SJCRH30 (cell line): Measurements from ENCODE around the gene IL31. TPM values are rescaled to one million over a fixed set of nuclear protein-coding genes. Genes with fewer than 3 reads are reported as not detected.

ENCODE experiments used
- DNase-seq, 2 experiments: peaks; one replicate each; pipeline ENCODE4 v3.0.0-alpha.2; 2015 to 2020
- H3K27ac ChIP-seq: fragments of 250-450 bp; sonication (Bioruptor Pico); 2 replicates; pipeline ENCODE4 v1.5.1; 2020; ENCODE audit warnings: mild to moderate bottlenecking, moderate library complexity
- H3K27me3 ChIP-seq: fragments of 250-450 bp; sonication (Bioruptor Pico); 2 replicates; pipeline ENCODE4 v1.5.1; 2020; ENCODE audit warnings: mild to moderate bottlenecking, moderate library complexity
- H3K36me3 ChIP-seq: fragments of 250-450 bp; sonication (Bioruptor Pico); 2 replicates; pipeline ENCODE4 v1.5.1; 2020; ENCODE audit warnings: mild to moderate bottlenecking, moderate library complexity
- H3K4me1 ChIP-seq: fragments of 250-450 bp; sonication (Bioruptor Pico); 2 replicates; pipeline ENCODE4 v1.5.1; 2020; ENCODE audit warnings: mild to moderate bottlenecking, moderate library complexity
- H3K4me3 ChIP-seq: fragments of 250-450 bp; sonication (Bioruptor Pico); 2 replicates; pipeline ENCODE4 v1.5.1; 2020; ENCODE audit warnings: mild to moderate bottlenecking, moderate library complexity
- H3K9me3 ChIP-seq: fragments of 250-450 bp; sonication (Bioruptor Pico); replicated peaks from 2 replicates; pipeline ENCODE4 v1.5.1; 2020; ENCODE audit warnings: mild to moderate bottlenecking, moderate library complexity
- total RNA-seq: library from RNA; depleted of rRNA; stranded (reverse); fragments of >200 nt; shearing (Covaris generic); gene quantifications from 2 replicates; pipeline ENCODE4 v1.2.3, GENCODE V29; 2014

Gene IL31
- total RNA-seq, 1 experiment from 2014 or later = not detected

DNA sequence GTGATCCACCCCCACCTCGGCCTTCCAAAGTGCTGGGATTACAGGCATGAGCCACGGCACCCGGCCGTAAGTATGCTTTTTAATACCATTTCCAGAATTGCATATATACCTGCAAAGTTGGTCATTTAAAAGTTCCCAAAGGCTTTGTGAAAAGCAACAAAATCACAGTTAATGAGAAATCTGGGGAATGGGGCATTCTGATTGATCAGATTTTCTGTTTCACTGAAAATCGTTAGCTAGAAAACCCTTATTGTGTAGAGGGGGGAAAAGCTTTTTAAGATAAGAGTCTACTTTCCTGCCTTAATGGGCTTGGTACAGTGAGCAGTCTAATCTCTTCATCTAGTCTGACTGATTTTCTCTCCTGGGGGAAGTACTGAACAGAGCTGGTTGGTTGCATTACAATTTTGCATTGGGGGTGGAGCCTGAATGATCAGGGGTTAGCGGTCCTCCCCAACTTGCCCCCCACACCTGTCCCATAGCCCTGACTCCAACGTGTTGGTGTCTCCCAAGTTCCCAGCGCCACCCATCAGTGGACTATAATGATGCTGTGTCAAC lies 23.8 kb downstream of the IL31 start:
- H3K4me3 ChIP-seq = no peak overlapping the region
- H3K27me3 ChIP-seq = no peaks in the 10 kb centered on the region
- no peak overlapping the region for H3K27ac ChIP-seq
- H3K36me3 ChIP-seq = no peaks in the 10 kb centered on the region
- H3K9me3 ChIP-seq = no peaks in the 10 kb centered on the region
- no peaks in the 10 kb centered on the region for H3K4me1 ChIP-seq
- no peak for DNase-seq

DNA sequence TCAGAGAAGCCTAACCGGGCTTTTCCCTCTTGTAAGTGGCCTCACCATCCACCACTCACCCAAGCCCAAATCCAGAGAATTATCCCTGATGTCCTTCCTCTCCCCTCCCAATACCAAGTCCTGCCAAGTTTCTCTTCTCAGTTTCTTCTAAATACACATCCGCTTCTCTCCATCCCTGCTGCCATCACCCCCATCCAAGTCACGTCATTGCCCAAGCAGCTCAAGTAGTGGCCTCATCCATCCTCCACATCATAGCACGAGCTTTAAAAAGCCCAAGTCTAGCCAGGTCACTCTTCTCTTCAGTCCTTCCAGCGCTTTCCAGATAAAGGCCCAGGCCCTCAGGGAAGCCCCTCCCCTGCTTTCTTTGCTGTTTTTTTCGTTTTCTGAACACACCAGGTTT lies 25.4 kb downstream of the IL31 start:
- Histone ChIP-seq H3K27me3 (no peaks in the 10 kb centered on the region), H3K27ac (no peak overlapping the region)
- no peak for DNase-seq

DNA sequence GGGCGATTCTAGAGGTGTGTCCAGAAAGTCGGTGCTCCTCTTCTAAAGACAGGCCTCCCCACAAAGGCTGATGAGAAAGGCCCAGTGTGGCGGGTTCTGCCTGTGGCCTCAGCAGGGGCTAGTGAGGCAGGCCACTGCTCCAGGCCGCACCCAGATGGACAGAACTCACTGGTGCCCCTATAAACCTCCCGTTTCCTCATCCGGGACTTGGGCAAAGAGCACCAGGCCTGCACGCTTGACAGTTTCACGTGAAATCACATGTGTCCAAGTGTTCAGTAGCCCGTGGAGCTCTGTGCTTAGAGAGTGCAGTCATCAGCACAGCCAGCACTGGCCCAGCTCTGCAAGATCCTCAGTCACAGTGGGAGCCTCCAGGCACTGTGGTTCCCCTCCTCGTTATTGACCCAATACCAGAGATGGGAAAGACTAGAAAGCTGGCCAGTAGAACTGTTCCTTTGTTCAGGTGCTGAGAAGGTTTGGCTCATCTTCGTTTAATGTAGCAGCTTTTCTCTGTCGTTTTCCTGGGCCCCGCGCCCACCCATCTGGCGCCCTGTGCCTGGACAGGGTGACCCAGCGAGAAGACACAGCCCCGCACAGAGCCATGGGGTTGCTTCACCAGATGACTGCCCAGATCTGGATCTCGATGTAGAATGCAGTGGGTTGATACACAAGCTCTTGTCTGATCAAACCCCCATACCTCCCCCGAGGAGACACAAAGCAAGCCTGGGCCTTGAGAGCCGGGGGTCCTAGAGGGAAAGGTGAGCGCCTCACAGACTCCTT lies 26.3 kb downstream of the IL31 start:
- H3K36me3 ChIP-seq = peaks cover 13% of the 10 kb centered on the region

More for the DNA sequence above, 25.4 kb downstream of the IL31 start:
- peaks cover 4% of the 10 kb centered on the region; the same call in 1 of the 2 replicates for H3K36me3 ChIP-seq
- no peak overlapping the region for H3K4me3 ChIP-seq
- H3K9me3 ChIP-seq = no peaks in the 10 kb centered on the region
- no peaks in the 10 kb centered on the region for H3K4me1 ChIP-seq

DNA sequence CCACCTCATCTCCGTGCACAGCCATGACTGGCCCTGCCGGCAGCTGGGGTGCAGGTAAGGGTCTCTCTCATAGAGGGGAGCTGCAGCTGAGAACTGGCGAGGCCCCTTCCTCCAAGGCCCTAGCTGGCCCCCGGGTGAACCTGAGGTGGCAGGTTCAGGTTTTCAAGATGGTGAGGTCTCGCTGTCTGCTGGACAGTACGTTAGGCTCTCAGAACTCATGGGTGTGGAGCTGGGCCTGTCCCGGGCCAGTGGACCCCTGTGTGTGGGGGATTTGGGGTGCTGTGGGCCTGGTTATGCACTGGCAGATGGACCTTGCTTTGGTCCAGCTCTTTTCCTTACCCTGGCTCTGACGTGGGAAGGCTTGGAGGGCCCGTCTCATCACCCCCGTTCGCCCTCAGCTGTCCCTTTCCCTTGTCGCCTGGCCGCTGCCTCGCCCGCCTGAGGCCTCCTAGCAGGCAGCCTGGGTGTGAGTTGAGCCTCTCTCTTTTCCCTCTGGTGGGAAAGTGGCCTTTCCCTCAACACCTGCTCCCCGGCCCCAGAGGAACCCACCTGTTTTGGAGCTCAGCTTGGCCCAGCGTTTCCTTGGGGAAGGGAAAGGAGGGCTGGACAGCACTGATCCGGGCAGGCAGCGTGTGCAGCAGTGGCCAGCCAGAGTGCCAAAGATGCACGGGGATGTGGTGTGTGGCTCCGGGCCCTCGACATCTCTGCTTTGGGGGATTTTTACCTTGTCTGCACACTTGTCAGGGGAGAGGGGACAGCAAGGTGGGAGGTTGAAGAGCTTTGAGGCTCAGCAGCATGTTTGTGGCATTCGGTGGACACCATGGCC lies 28.3 kb downstream of the IL31 start:
- no peaks in the 10 kb centered on the region for H3K27me3 ChIP-seq
- H3K36me3 ChIP-seq = peaks cover 33% of the 10 kb centered on the region
- no peak for DNase-seq
- H3K4me1 ChIP-seq = no peaks in the 10 kb centered on the region
- no peak overlapping the region for H3K27ac ChIP-seq
- peaks cover 8% of the 10 kb centered on the region for H3K9me3 ChIP-seq
- H3K4me3 ChIP-seq = no peak overlapping the region

More for the DNA sequence above, 26.3 kb downstream of the IL31 start:
- no peak for DNase-seq
- H3K9me3 ChIP-seq = peaks cover 3% of the 10 kb centered on the region
- no peak overlapping the region for H3K4me3 ChIP-seq
- no peaks in the 10 kb centered on the region for H3K4me1 ChIP-seq
- H3K27me3 ChIP-seq = no peaks in the 10 kb centered on the region
- H3K27ac ChIP-seq = no peak overlapping the region

DNA sequence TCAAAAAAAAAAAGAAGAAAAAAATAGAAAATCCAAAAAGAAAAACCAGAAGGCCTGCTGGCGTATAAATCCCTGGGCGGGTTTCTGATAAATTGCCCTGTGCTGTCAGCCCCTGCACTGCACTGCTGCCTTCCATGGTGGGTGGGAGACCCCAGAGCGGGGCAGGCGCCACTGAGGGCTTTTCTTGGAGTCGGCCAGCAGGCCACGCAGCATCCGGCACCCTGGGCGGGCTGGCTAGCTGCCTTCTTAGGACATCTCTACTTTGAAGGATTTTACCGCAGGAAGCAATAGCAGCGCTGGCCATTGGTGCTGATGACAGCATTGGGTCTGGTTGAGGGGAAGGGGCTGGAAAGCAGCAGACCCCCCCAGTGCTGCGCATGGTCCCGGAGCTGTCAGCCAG lies 29.1 kb downstream of the IL31 start:
- no peak for DNase-seq
- H3K36me3 ChIP-seq = peaks cover 35% of the 10 kb centered on the region
- H3K4me1 ChIP-seq = no peaks in the 10 kb centered on the region
- no peak overlapping the region for H3K27ac ChIP-seq
- no peak overlapping the region for H3K4me3 ChIP-seq
- H3K27me3 ChIP-seq = no peaks in the 10 kb centered on the region
- H3K9me3 ChIP-seq = peaks cover 8% of the 10 kb centered on the region

DNA sequence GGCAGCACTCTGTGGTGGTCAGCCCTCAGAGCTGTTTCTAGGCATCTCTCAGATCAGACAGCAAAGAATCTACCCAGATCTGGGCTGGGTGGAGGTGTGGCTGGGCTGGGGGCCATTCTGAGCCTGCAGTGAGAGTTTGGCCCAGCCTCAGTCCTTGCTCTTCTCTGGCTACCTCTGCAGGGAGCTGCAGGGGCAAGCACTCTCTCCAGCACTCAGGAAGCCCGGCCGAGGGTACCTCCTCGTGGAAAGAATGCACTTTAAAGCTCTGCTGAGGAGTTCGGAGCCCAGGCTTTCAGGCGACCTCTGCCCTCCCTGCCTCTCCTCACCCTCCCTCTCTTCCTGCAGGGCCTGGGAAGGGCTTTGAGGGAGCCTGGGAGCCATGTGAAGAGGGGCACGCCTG lies 31.2 kb downstream of the IL31 start:
- peaks cover 42% of the 10 kb centered on the region for H3K36me3 ChIP-seq
- no peak for DNase-seq
- no peaks in the 10 kb centered on the region for H3K4me1 ChIP-seq
- H3K9me3 ChIP-seq = peaks cover 8% of the 10 kb centered on the region
- no peaks in the 10 kb centered on the region for H3K27me3 ChIP-seq
- no peak overlapping the region for H3K4me3 ChIP-seq
- no peak overlapping the region for H3K27ac ChIP-seq

DNA sequence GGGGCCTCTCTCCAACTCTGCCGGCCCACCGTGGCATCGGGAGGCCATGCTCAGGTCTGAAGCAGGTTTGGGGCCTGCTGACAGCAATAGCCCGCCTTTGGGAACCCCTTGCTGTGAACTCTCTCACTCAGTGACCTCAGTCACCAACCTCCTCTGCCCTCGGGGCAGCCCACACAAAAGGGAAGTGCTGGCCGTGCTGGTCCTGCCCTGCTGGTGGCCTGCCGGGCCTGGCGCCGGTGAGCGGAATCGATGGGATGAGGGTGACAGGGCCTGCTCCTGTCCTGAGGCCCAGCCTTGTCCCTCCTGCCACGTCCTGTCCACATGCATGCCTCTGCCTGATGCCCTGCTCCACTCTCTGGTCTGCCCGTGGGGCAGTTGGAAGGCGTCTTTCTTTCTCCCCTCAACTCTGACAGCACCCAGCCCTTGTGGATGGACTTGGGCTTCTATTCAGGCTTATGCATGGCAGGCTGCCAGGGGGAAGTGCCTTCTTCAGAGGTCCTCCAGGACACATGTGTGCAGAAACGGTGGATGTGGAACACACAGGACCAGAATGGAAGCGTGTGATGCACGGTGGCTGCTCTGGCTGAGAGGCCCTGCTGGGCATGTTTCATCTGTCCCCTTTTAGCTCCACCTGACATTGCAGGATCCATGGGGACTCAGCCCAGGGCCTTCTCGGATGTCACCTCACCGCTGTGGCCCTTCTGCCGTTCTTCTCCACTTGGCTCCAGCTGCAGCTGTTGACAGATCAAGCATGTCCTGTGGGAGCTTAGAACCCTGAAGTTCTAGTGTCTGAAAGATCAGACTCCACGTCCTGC lies 31.9 kb downstream of the IL31 start:
- Histone ChIP-seq H3K4me1 (no peaks in the 10 kb centered on the region), H3K27me3 (no peaks in the 10 kb centered on the region), H3K36me3 (peaks cover 45% of the 10 kb centered on the region), H3K27ac (no peak overlapping the region), H3K4me3 (no peak overlapping the region), H3K9me3 (peaks cover 8% of the 10 kb centered on the region)
- DNase-seq = no peak

DNA sequence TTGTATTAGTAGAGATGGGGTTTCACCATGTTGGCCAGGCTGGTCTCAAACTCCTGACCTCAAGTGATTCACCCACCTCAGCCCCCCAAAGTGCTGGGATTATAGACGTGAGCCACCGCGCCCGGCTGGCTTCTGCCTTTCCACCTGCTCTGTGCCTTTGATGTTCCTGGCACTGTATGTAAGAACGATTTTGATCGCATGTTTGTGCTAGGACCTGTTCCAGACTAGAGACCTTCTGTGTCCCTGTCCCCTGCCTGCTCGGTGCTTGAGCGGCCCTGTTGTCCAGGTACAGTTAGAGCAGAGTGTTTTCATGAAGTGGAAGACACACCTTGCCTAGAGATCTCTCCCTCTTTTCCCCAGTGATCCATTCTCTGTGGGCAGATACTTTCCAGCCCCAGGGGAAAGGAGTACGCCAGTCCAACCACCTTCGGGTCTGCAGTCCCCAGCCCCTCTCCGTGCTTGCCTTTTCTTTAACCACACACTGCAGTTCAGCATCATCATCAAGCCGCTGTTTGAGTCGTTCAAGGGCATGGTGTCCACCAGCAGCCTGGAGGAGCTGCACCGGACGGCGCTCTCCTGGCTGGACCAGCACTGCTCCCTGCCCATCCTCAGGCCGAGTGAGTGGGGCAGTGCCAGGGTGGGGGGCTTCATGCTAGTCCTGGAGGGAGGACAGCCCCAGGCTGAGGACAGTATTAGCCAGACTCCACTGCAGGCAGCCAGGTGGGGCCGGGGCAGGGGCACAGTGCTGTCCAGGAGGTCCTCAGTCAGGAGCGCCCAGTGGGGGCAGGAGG lies 33.4 kb downstream of the IL31 start:
- Histone ChIP-seq H3K9me3 (peaks cover 8% of the 10 kb centered on the region), H3K4me1 (no peaks in the 10 kb centered on the region), H3K27me3 (no peaks in the 10 kb centered on the region), H3K36me3 (peaks cover 46% of the 10 kb centered on the region), H3K27ac (no peak overlapping the region), H3K4me3 (no peak overlapping the region)
- no peak for DNase-seq

DNA sequence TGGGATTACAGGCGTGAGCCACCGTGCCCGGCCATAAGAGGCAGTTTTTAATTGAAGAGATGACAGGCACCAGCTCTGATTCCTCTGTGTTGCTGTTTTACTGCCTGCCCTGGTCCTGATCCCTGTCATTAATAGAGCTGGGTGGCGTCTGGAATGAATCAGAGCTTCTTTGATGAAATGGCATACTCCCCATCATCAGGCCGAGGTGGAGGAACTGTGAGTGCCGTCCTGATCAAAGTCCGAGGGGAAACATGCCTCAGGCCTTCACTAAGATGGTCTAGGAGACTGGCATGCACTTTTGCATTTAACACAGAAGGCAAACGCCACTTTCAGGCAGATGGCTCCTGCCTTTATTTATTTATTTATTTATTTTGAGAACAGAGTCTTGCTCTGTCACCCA lies 34.1 kb downstream of the IL31 start:
- Histone ChIP-seq H3K27me3 (no peaks in the 10 kb centered on the region), H3K36me3 (peaks cover 51% of the 10 kb centered on the region), H3K9me3 (peaks cover 8% of the 10 kb centered on the region), H3K27ac (no peak overlapping the region), H3K4me3 (no peak overlapping the region), H3K4me1 (no peaks in the 10 kb centered on the region)
- no peak for DNase-seq

DNA sequence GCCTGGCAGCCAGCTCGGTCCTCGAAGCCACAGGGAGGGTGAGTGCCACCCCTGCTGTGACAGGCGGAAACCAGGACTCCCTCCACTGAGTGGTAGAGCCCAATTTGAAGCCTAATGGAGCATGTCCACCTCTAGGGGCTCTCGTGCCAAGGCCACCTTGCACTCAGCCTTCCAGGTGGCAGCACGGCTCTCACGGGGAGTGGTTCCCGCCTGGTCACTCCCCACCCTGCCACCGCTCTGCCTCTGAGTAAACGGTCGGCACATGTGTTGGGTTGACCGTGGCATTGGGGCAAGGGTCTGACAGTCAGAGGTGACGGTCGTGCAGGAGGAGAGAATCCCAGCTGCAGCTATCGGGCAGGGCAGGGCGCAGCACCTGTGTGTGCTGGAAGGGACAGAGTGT lies 34.8 kb downstream of the IL31 start:
- no peak for DNase-seq
- H3K4me3 ChIP-seq = no peak overlapping the region
- H3K36me3 ChIP-seq = peaks cover 51% of the 10 kb centered on the region
- H3K27me3 ChIP-seq = no peaks in the 10 kb centered on the region
- H3K9me3 ChIP-seq = peaks cover 8% of the 10 kb centered on the region
- H3K4me1 ChIP-seq = no peaks in the 10 kb centered on the region
- no peak overlapping the region for H3K27ac ChIP-seq

DNA sequence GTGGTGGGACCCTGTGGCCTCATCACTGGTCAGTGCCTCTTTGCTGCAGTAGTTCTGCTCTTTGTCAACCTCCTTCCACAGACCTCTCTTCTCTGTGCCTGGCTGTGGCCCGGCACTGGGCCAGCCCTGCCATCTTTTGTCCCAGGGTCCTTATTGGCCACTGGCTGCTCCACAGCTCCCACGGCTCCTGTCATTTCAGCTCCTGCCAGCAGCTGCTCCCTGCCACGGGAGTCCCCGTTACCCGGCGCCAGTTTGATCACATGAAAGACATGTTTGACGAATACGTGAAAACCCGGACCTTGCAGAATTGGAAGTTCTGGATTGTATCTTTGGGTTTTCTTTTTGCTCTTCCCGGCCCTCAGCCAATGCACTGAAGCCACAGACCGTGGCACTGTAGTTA lies 35.4 kb downstream of the IL31 start:
- Histone ChIP-seq H3K27me3 (no peaks in the 10 kb centered on the region), H3K36me3 (peaks cover 49% of the 10 kb centered on the region), H3K4me3 (no peak overlapping the region), H3K27ac (no peak overlapping the region), H3K4me1 (no peaks in the 10 kb centered on the region), H3K9me3 (peaks cover 8% of the 10 kb centered on the region)
- no peak for DNase-seq

DNA sequence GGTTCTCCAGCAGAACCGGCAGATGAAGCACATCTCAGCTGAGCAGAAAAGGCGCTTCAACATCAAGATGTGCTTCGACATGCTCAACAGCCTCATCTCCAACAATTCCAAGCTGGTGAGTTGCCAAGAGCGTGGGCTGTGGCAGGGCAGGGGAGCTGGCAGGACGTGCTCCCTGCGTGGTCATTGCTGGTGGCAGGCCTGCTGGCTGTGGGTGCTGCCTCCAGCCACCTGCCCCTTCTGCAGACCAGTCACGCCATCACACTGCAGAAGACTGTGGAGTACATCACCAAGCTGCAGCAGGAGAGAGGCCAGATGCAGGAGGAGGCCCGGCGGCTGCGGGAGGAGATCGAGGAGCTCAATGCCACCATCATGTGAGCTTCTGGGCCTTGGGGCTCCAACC lies 35.8 kb downstream of the IL31 start:
- Histone ChIP-seq H3K27me3 (no peaks in the 10 kb centered on the region), H3K27ac (no peak overlapping the region), H3K36me3 (peaks cover 47% of the 10 kb centered on the region), H3K9me3 (peaks cover 8% of the 10 kb centered on the region), H3K4me1 (no peaks in the 10 kb centered on the region), H3K4me3 (no peak overlapping the region)
- DNase-seq = no peak

DNA sequence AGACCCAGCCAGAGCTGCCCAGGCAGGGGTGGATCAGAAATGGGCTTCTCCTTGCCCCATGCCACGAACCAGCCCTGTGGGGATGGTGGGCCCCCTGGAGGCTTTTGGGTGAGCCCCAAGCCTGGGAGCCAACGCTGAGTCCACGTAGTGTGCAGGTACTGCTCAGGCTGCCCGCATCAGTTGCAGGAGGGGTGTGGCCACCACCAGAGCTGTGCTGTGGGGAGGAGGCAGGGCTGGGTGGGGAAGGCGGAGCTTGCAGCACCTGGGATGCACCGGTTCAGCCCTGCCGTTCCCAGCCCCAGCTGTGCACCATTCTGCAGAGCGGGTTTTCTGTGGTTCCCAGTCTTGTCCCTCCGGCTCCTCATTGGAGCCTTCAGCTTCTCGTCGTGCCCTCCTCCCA lies 36.3 kb downstream of the IL31 start:
- no peak overlapping the region for H3K4me3 ChIP-seq
- peaks cover 4% of the 10 kb centered on the region for H3K9me3 ChIP-seq
- H3K27ac ChIP-seq = no peak overlapping the region
- no peaks in the 10 kb centered on the region for H3K27me3 ChIP-seq
- no peaks in the 10 kb centered on the region for H3K4me1 ChIP-seq
- no peak for DNase-seq
- H3K36me3 ChIP-seq = peaks cover 42% of the 10 kb centered on the region

DNA sequence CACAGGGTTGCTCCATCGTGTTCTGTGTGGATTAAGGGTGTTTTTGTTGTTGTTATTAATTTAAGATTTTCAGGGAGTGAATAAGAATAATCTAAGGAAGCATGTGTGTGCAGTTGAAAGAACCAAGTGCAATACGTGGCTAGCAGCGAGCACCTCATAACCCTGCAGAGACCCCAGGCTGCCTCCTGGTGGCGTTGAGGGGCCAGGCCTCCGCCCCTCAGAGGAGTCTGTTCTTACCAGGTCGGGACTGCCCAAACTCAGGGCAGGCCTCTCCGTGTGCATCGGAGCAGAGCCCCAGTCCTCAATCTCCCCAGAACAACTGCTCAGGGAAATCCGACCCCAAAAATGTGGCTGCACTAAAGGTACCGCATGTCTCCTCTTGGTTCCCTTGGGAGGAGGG lies 36.8 kb downstream of the IL31 start:
- no peak for DNase-seq
- no peak overlapping the region for H3K4me3 ChIP-seq
- H3K27ac ChIP-seq = no peak overlapping the region
- H3K9me3 ChIP-seq = no peaks in the 10 kb centered on the region; the same call in 1 of the 2 replicates
- peaks cover 42% of the 10 kb centered on the region for H3K36me3 ChIP-seq
- no peaks in the 10 kb centered on the region for H3K27me3 ChIP-seq
- H3K4me1 ChIP-seq = no peaks in the 10 kb centered on the region
